K562 (cell line): Measurements from ENCODE around the gene NKIRAS1. TPM values are rescaled to one million over a fixed set of nuclear protein-coding genes. Genes with fewer than 3 reads are reported as not detected.

ENCODE experiments used
- ATF7 ChIP-seq: fragments of 450-650 bp; IDR thresholded peaks from 2 replicates; pipeline ENCODE4 v1.7.1; 2014; ENCODE audit warnings: mild to moderate bottlenecking, moderate library complexity
- CXXC5 ChIP-seq: fragments of 250-450 bp; sonication (Bioruptor Pico); IDR thresholded peaks from 2 replicates; pipeline ENCODE4 v1.8.0; 2022; ENCODE audit warnings: inconsistent platforms, mild to moderate bottlenecking, moderate library complexity
- FOXP1 ChIP-seq: sonication (generic); formaldehyde crosslinking; IDR thresholded peaks from 2 replicates; pipeline ENCODE4 v1.8.0; 2022; ENCODE audit warnings: mild to moderate bottlenecking, missing genetic modification reagents
- KDM2B ChIP-seq: fragments of 250-450 bp; sonication (Bioruptor Pico); IDR thresholded peaks from 2 replicates; pipeline ENCODE4 v1.8.0; 2021; ENCODE audit warnings: mild to moderate bottlenecking, moderate library complexity
- NR3C1 ChIP-seq: sonication (generic); formaldehyde crosslinking; IDR thresholded peaks from 2 replicates; pipeline ENCODE4 v1.8.1; 2022; ENCODE audit warnings: missing genetic modification reagents
- OTX1 ChIP-seq: fragments of 450-650 bp; formaldehyde crosslinking; IDR thresholded peaks from 2 replicates; pipeline ENCODE4 v1.4.0; 2022; ENCODE audit warnings: mild to moderate bottlenecking
- PCBP1 ChIP-seq: fragments of 200-400 bp; formaldehyde crosslinking; IDR thresholded peaks from 2 replicates; pipeline ENCODE4 v1.6.1; 2018; ENCODE audit warnings: mild to moderate bottlenecking, low read depth, low read length; ENCODE audit not compliant: poor library complexity, severe bottlenecking
- POLR2B ChIP-seq: fragments of 450-650 bp; IDR thresholded peaks from 2 replicates; pipeline ENCODE4 v1.6.1; 2018; ENCODE audit warnings: low read depth; ENCODE audit not compliant: partially characterized antibody
- PRMT5 ChIP-seq: sonication (generic); formaldehyde crosslinking; IDR thresholded peaks from 2 replicates; pipeline ENCODE4 v1.5.0; 2020; ENCODE audit warnings: missing genetic modification reagents
- RBM15 ChIP-seq: fragments of 200-400 bp; formaldehyde crosslinking; IDR thresholded peaks from 2 replicates; pipeline ENCODE4 v1.6.1; 2018; ENCODE audit warnings: mild to moderate bottlenecking, low read length, moderate library complexity; ENCODE audit not compliant: insufficient read depth
- RHOXF2B ChIP-seq: fragments of 250-450 bp; sonication (Bioruptor Pico); conservative IDR thresholded peaks from 2 replicates; pipeline ENCODE4 v1.5.1; 2021
- SIRT6 ChIP-seq: IDR thresholded peaks from one replicate; pipeline ENCODE4 v1.6.1; 2012; ENCODE audit warnings: low read depth, mild to moderate bottlenecking, control low read depth, inconsistent platforms, low read length, moderate library complexity
- STAT5A ChIP-seq: IDR thresholded peaks from 2 replicates; pipeline ENCODE4 v1.6.1; 2012; ENCODE audit warnings: low read length, inconsistent platforms, borderline replicate concordance
- STAT5B ChIP-seq: fragments of 250-450 bp; sonication (Bioruptor Pico); IDR thresholded peaks from 2 replicates; pipeline ENCODE4 v1.8.0; 2021; ENCODE audit warnings: mild to moderate bottlenecking, inconsistent platforms
- TAF1 ChIP-seq: IDR thresholded peaks from 2 replicates; pipeline ENCODE4 v1.6.1; 2011; ENCODE audit warnings: mild to moderate bottlenecking, low read length, moderate library complexity; ENCODE audit not compliant: insufficient read depth, control insufficient read depth, severe bottlenecking; ENCODE audit errors: extremely low read depth
- TCFL5 ChIP-seq: fragments of 250-450 bp; sonication (Bioruptor Pico); conservative IDR thresholded peaks from 2 replicates; pipeline ENCODE4 v1.6.1; 2021; ENCODE audit warnings: mild to moderate bottlenecking, moderate library complexity, matching md5 sums
- TGIF2 ChIP-seq: sonication (generic); formaldehyde crosslinking; IDR thresholded peaks from 2 replicates; pipeline ENCODE4 v1.8.1; 2022; ENCODE audit warnings: mild to moderate bottlenecking, missing genetic modification reagents, moderate library complexity
- THRAP3 ChIP-seq: fragments of 450-650 bp; IDR thresholded peaks from 2 replicates; pipeline ENCODE4 v1.6.1; 2016; ENCODE audit warnings: mild to moderate bottlenecking, inconsistent platforms, borderline replicate concordance
- TOE1 ChIP-seq, 2 experiments: fragments of 450-650 bp in 1 of 2; sonication (generic) in 1 of 2; formaldehyde crosslinking in 1 of 2; IDR thresholded peaks; 2 replicates each; pipeline versions ENCODE4 v1.7.1 to v1.8.0; 2016 to 2022; ENCODE audit warnings: borderline replicate concordance in 2 of 2, mild to moderate bottlenecking in 2 of 2, antibody characterized with exemption in 1 of 2, inconsistent platforms in 1 of 2, low read depth in 1 of 2, missing genetic modification reagents in 1 of 2, moderate library complexity in 1 of 2
- ZNF133 ChIP-seq: fragments of 250-450 bp; sonication (Bioruptor Pico); IDR thresholded peaks from 2 replicates; pipeline ENCODE4 v1.4.0; 2020; ENCODE audit warnings: mild to moderate bottlenecking
- ZNF77 ChIP-seq: fragments of 250-450 bp; sonication (Bioruptor Pico); IDR thresholded peaks from 2 replicates; pipeline ENCODE4 v1.5.0; 2020
- ZSCAN32 ChIP-seq: fragments of 450-650 bp; formaldehyde crosslinking; IDR thresholded peaks from 2 replicates; pipeline ENCODE4 v1.4.0; 2020; ENCODE audit warnings: mild to moderate bottlenecking, moderate library complexity
- polyA plus RNA-seq, 8 experiments: library from polyadenylated mRNA; depleted of rRNA in 4 of 8; stranded (reverse) in 5 of 8; unstranded in 3 of 8; fragments of >200 nt; fragmentation: Nextera tagmentation in 2 of 8; fragmentation: Illumina TruSeq in 1 of 8; extraction: Ambion mirVana in 2 of 8; extraction: Trizol in 1 of 8; gene quantifications; 2 replicates each; pipeline versions ENCODE4 v1.2.1 to v1.2.3, GENCODE V29; 2011 to 2014; ENCODE audit warnings: inconsistent platforms in 1 of 8, missing spikeins in 1 of 8
- total RNA-seq, 7 experiments: library from RNA; depleted of rRNA in 6 of 7; stranded (reverse); fragments of >200 nt in 6 of 7; fragmentation: Illumina TruSeq in 2 of 7; extraction: Trizol in 2 of 7; gene quantifications; 2 replicates each; pipeline versions ENCODE4 v1.2.1 to v1.2.3, GENCODE V29; 2011 to 2021; ENCODE audit warnings: low replicate concordance in 1 of 7
- TF ChIP-seq, protein P1 (sequence below): IDR thresholded peaks from 2 replicates; pipeline ENCODE4 v1.6.1; 2016; ENCODE audit warnings: missing genetic modification characterization, missing compliant biosample characterization
- TF ChIP-seq, protein P2 (sequence below): fragments of 450-650 bp; formaldehyde crosslinking; IDR thresholded peaks from 2 replicates; pipeline ENCODE4 v1.4.0; 2020; ENCODE audit warnings: mild to moderate bottlenecking, moderate library complexity
- TF ChIP-seq, protein P3 (sequence below), 2 experiments: fragments of 450-650 bp in 1 of 2; sonication (generic) in 1 of 2; formaldehyde crosslinking; conservative IDR thresholded peaks; 2 replicates each; pipeline versions ENCODE4 v1.4.0 to v1.8.1; 2020 to 2022; ENCODE audit warnings: mild to moderate bottlenecking in 1 of 2, missing genetic modification reagents in 1 of 2

The NKIRAS1 gene
- total and polyA plus RNA-seq, 9 of the 15 experiments (the other 6 are each of a cell fraction or from before 2014, with no cell fraction given) = 5.1 to 10.3 (median 6.3) TPM

DNA sequence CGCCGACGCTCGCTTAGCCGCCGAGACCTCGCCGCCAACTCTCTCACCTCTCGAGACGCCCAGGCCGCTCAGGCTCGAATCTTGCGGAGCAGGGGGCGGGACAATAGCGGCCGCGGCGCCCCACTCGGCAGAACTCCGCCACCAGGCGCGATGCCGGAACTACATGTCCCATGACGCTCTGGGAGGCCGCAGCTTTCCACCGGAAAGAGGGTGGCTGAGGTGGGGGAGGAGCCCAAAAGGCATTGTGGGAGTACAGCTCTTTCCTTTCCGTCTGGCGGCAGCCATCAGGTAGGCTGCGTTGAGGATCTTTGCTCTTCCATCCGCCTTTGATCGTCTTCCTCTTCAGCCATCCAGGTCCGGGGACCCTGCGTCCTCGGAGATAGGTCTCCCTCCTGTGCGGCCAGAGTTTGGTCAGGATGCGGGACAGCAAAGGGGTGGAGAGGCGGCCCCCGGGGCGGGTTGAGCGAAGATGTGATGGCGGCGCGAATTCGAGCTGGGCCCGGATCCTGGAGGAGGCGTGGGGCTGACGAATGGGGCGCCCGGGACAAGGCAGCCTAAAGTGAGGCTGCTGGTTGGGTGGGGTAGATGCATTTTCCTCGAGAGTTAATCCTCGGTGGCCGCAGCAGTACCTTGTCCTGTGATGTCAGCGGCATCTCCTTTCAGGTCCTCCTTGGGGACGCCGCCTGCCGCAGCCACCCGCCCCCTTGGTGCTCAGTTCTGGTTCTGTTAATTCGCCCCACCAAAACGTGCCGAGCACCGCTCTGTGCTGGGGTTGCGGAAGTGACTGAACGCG lies at the start of gene NKIRAS1, which contains the start of gene RPL15 (continued):
- TF ChIP-seq TCFL5 (CRISPR knock-in tag) (no peak), SIRT6 (peak; percentile 76), ATF7 (peak; percentile 82), PRMT5 (CRISPR knock-in tag) (no peak), NR3C1 (CRISPR knock-in tag) (no peak), RHOXF2B (CRISPR knock-in tag) (no peak), TAF1 (peak; percentile 99), THRAP3 (peak; percentile 67), STAT5B (CRISPR knock-in tag) (no peak), POLR2B (peak; percentile 100), ZSCAN32 (CRISPR knock-in tag) (no peak), FOXP1 (no peak; the same call in 1 of the 2 replicates), CXXC5 (CRISPR knock-in tag) (peak; percentile 95), OTX1 (CRISPR knock-in tag) (peak; percentile 83), ZNF133 (peak; percentile 42; the same call in 1 of the 2 replicates), PCBP1 (peak; percentile 28), TGIF2 (no peak), TOE1 (IDR thresholded peaks at IDR 0.05; ENCODE audit: borderline replicate concordance) (peak; percentile 82), TOE1 (CRISPR knock-in tag; IDR thresholded peaks at IDR 0.05; ENCODE audit: borderline replicate concordance, low read depth) (peak; percentile 91), STAT5A (no peak; the same call in 1 of the 2 replicates), KDM2B (CRISPR knock-in tag) (0 out of 2 replicates have a peak, but pooled peaks have one; percentile 10), ZNF77 (CRISPR knock-in tag) (no peak), RBM15 (no peak)
- TF ChIP-seq, protein P1, sequence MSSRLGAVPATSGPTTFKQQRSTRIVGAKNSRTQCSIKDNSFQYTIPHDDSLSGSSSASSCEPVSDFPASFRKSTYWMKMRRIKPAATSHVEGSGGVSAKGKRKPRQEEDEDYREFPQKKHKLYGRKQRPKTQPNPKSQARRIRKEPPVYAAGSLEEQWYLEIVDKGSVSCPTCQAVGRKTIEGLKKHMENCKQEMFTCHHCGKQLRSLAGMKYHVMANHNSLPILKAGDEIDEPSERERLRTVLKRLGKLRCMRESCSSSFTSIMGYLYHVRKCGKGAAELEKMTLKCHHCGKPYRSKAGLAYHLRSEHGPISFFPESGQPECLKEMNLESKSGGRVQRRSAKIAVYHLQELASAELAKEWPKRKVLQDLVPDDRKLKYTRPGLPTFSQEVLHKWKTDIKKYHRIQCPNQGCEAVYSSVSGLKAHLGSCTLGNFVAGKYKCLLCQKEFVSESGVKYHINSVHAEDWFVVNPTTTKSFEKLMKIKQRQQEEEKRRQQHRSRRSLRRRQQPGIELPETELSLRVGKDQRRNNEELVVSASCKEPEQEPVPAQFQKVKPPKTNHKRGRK (tag) = no peak
- TF ChIP-seq, protein P2, sequence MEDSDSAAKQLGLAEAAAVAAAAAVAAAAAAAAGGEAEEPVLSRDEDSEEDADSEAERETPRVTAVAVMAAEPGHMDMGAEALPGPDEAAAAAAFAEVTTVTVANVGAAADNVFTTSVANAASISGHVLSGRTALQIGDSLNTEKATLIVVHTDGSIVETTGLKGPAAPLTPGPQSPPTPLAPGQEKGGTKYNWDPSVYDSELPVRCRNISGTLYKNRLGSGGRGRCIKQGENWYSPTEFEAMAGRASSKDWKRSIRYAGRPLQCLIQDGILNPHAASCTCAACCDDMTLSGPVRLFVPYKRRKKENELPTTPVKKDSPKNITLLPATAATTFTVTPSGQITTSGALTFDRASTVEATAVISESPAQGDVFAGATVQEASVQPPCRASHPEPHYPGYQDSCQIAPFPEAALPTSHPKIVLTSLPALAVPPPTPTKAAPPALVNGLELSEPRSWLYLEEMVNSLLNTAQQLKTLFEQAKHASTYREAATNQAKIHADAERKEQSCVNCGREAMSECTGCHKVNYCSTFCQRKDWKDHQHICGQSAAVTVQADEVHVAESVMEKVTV (CRISPR knock-in tag) = peak; percentile 13; the same call in 1 of the 2 replicates
- TF ChIP-seq, protein P3, sequence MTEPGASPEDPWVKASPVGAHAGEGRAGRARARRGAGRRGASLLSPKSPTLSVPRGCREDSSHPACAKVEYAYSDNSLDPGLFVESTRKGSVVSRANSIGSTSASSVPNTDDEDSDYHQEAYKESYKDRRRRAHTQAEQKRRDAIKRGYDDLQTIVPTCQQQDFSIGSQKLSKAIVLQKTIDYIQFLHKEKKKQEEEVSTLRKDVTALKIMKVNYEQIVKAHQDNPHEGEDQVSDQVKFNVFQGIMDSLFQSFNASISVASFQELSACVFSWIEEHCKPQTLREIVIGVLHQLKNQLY (CRISPR knock-in tag; conservative IDR thresholded peaks at IDR 0.05) = peak; percentile 16 to 88; a peak in 2 of 4 replicates
